Measurements from ENCODE around the gene UBR4.

- TF ChIP-seq EZH2 (IDR thresholded peaks at IDR 0.05; ENCODE audit: insufficient read depth, poor library complexity, severe bottlenecking) (no peak), EZH2phosphoT487 (IDR thresholded peaks at IDR 0.05; ENCODE audit: insufficient read depth, low read depth) (no peak)
Measured at GRCh38 chr1:19087017-19087736, 122.9 kb downstream of the UBR4 start.

Data from GM23248 (cell line).